HG02840 (cell line): Measurements from ENCODE around the gene COL23A1.

Source experiments
- ATAC-seq: cut with Tn5 transposase; IDR thresholded peaks from one replicate; pipeline ENCODE4 v1.9.1; 2021; ENCODE audit warnings: mild to moderate bottlenecking, moderate library complexity, moderate number of reproducible peaks; ENCODE audit not compliant: unreplicated experiment, low FRiP score

The COL23A1 gene

GRCh38 chr5:178416206-178416882 lies 173.8 kb downstream of the COL23A1 start:
- no peak for ATAC-seq

- ATAC-seq = no peak
These were observed 174.8 kb downstream of the COL23A1 start for GRCh38 chr5:178415353-178415752.

DNA sequence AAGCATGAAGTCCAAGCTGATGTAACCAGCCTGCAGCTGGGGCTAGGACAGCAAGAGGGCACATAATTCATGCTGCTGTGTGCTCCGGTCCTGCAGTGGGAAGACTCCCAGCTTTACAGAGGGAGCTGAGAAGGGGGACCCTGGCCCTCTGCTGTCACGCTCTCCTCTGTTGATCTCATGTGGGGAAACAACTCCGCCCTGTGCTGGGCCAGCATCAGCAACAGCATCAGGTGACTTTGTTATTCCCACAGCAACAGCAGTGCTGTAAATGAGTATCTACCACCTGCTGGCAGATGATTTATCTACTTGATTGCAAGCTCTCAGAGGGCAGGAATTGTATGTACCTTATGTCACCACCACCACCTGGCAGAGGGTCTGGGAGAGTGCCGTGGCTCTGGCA lies 176.2 kb downstream of the COL23A1 start:
- no peak for ATAC-seq

DNA sequence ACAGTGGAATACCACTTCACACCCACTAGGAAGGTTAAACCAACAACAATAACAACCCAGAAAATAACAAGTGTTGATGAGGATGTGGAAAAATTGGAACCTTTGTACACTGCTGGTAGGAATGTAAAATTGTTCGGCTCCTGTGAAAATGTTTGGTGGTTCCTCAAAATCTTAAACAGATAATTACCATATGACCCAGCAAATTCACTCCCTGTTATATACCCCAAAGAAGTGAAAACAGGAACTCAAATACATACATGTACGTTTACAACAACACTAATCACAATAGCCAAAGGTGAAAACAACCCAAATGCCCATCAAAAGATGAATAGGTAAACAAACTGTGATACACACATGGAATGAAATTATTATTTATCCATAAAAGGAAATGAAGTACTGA lies 179.1 kb downstream of the COL23A1 start:
- no peak for ATAC-seq

- no peak for ATAC-seq
These were observed 182.5 kb downstream of the COL23A1 start for GRCh38 chr5:178407646-178408045.

- ATAC-seq = no peak
These were observed 185.2 kb downstream of the COL23A1 start for GRCh38 chr5:178404987-178405386.

DNA sequence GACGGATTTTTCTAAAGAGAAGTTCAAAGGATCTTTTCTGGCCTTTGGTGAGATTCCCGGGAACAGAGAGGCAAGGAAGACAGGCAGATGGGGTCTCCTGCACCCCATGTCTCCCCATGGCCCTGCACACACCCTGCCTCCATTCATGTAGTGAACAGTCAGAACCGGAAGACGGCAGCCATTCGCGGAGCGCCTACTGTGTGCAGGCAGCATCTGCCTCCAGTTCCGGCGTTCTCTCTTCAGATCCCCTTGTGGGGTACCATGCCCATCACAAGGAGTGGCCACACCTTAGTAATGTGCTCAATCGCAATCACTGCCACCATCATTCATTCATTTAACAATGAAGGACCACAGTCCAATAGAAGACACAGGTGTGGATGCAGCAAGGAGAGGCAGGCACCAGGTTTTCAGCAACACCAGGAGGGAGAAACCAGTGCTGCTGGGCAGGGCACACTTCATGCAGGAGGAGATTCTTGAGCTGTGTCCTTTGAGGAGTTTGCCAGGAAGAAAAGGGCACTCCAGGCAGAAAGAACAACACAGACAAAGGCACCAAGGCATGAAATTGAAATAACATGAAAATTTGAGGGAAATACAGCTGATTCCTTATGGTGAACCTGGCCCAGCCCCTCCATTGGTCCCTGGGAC lies 186.1 kb downstream of the COL23A1 start:
- ATAC-seq = no peak

DNA sequence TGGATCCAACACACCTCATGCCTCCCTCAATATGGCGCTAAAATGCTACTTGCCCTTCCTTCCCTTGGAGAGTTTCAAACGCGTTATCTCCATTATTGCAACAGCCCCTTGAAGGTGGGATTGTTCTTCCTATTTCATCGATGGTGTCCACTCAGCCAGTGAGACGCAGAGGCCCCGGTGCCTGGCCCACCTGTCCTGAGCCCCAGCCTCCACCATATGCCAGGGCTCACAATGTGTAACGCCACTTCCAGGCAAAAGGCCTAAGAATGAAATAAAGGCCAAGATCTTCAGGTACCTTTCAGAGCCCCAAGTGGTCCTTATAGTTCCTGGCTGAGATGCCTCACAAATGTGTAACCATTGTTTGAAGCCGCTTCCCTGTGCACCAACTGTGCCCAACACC lies 186.8 kb downstream of the COL23A1 start:
- no peak for ATAC-seq

DNA sequence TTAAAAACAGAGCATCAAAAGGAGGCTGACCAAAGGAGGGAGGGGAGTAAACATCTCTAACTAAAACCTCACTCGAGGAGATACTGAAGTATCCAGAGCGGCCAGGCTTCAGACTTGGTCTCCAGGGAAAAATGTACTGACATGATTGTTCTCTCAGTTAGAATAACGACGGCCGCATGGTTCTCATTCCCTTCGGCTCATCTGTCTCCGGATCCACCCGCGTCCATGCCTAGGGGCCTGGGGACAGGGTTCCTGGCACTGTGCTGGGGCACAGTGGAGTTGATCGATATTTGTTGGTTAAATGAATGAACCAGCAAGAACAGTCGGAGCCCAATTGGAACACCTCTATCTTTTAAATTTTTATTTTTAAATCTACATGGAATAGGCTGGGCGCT lies 190.5 kb downstream of the COL23A1 start:
- ATAC-seq = no peak

DNA sequence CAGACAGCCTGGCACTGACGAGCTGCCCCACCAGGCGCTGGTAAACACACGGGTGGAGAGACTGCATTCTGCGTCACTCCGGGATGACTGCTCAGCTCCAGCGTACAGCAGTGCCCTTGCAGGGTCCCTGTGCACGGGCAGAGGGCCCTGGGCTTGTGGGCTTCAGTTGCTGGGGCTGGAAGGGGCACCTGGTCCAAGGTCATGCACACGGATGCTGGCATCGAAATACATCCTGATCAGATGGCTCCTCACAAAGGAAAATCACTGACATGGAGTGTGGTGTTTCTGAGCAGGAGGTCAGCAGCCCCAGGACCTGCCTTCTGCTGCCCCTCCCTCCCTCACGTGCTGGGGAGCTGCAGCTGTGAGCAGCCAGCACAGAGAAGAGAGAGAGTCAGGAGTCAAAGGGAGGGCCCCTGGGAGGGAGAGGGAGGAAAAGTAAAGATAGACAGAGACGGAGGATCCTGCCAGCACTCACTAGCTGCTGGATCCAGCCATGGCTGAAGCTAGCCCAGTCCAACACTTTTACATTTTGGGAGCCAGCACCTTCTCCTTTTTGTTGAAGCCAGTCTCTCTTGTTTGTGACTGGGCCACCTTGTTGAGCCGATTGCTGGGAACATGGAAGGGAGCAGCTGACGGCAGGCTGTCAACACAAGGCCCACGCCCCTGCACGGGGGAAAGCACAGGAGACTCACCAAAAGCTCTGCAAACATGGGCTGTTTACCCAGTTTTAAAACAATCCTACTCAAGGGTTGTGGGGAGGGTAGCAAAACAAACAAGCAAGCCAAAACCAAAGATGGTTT lies 191.1 kb downstream of the COL23A1 start:
- ATAC-seq = no peak

- no peak for ATAC-seq
These were observed 193.1 kb downstream of the COL23A1 start for GRCh38 chr5:178396796-178397720.

GRCh38 chr5:178394074-178394473 lies 196.1 kb downstream of the COL23A1 start:
- ATAC-seq = no peak

- ATAC-seq = no peak
These were observed 197.2 kb downstream of the COL23A1 start for GRCh38 chr5:178392931-178393394.

- ATAC-seq = no peak
These were observed 197.8 kb downstream of the COL23A1 start for GRCh38 chr5:178392386-178392785.

DNA sequence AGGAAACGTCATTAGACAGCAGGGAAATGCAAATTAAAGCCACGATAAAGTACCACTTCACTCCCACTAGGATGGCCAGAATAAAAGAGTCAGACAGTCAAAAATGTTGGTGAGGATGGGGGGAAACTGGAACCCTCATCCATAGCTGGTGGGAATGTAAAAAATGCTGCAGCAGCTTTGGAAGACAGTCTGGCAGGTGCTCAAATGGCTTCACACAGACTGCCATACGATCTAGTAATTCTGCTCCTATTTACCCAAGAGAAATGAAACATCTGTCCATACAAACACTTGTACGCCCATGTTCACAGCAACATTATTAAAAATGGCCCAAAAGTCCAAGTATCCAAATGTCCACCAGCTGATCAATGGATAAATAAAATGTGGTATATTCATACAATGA lies 198.7 kb downstream of the COL23A1 start:
- ATAC-seq = no peak

DNA sequence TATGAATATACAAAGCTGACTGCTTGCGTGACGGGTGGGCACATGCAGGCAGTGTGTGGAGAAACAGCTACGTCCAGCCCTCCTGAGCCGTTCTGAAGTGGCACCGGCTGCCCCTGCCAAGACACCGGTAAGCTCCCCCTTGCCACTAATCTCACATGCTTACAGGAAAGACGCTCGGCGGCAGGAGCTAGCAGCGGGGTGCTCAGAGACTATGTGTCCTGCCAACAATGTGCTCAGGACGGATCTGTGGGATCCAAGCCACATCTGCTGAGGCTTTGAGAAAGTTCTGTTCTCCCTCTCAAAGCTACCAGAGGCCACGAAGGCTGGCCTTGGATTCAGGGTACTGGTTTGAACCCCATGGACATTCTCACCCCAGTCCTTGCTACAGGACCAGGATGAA lies 200.4 kb downstream of the COL23A1 start:
- ATAC-seq = no peak

DNA sequence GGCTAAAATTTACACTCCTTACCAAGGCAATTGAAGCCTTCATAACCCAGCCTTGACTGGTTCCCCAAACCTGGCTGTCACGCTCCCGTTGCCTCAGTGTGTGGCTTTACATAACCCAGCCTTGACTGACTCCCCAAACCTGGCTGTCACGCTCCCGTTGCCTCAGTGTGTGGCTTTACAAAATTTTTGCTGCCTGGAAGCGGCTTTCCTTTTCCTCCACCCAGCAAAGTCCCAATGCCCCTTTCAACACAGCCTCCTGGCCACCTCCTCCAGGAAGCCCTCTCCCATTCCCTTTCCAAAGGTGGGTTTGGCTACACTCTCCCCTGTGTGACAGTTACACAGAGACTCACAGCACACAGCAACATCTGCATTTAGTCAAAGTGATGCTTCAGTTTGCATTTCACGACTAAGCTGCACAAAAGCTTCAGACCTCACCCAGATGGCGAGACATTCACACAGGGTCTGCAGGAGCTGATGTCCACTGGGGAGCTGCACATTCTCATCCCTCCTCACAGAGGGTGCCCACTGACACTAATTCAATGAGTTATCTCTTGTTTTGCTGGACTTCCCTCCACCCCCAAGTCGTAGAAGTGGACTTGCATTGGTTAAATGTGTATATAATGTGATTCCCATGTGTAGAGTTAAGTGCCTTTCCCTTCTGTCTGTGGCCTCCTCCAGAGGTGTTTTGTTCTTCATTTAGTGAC lies 201.0 kb downstream of the COL23A1 start:
- ATAC-seq = no peak

DNA sequence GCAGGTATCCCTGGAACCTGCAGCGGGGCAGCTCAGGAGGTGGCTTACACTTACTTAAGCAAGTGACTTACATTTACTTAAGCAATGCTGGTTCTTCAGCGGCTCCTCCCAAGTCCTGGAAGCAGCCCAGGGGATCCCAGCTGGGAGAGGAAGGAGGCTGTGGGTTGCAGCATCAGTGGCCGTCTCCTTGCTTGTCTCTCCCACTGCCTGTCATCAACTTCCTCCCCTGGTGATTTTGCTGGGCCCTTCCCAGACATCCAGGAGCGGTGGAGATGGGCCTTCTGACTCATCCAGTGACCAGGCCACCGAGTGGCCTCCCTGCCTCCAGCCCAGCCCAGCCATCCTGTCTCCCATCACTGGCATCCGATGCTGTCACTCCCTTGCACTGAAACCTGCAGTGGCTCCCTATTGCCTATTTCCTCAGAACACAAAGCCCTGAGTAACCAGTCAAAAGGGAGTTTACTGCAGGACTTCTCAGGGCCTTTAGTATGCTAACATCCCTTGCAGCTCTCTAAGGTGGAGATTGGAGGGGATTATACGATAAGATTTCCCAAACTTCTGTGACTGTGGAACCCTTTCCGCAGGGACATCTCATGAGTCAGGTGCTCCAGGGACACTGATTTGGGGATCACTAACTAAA lies 201.7 kb downstream of the COL23A1 start:
- no peak for ATAC-seq

- no peak for ATAC-seq
These were observed 202.4 kb downstream of the COL23A1 start for GRCh38 chr5:178387856-178388190.
